Natural killer cell (primary cell): ENCODE results near the gene MAPRE3. TPM values are rescaled to one million over a fixed set of nuclear protein-coding genes. Genes with fewer than 3 reads are reported as not detected.

ENCODE experiments used
- ATAC-seq, 3 donors: fragments of 150-1000 bp in 2 of 3; fragments of 200-7000 bp in 1 of 3; cut with Tn5 transposase; 1 replicate in 1 of 3; 2 replicates in 2 of 3; pipeline ENCODE4 v1.10.0; 2021; ENCODE audit warnings: mild to moderate bottlenecking in 2 of 3, moderate library complexity in 2 of 3
- DNase-seq, 2 donors: peaks; one replicate each; pipeline versions ENCODE4 v3.0.0 to v3.0.0-alpha.2; 2013 to 2021; ENCODE audit warnings: mixed read lengths in 1 of 2
- H3K27ac ChIP-seq: one replicate; pipeline ENCODE4 v1.5.1; 2013; ENCODE audit warnings: mild to moderate bottlenecking, low read length
- H3K27me3 ChIP-seq: one replicate; pipeline ENCODE4 v1.6.1; 2013; ENCODE audit warnings: low read length; ENCODE audit not compliant: control insufficient read depth, insufficient read depth
- H3K36me3 ChIP-seq: one replicate; pipeline ENCODE4 v1.6.1; 2013; ENCODE audit warnings: low read length; ENCODE audit not compliant: control insufficient read depth, insufficient read depth
- H3K4me1 ChIP-seq: one replicate; pipeline ENCODE4 v1.6.1; 2013; ENCODE audit warnings: low read length; ENCODE audit not compliant: control insufficient read depth, insufficient read depth
- H3K4me3 ChIP-seq: one replicate; pipeline ENCODE4 v1.5.1; 2013; ENCODE audit warnings: low read length
- H3K9me3 ChIP-seq: one replicate; pipeline ENCODE4 v1.6.1; 2013; ENCODE audit warnings: low read length; ENCODE audit not compliant: control insufficient read depth, insufficient read depth
- H3K27ac Mint-ChIP-seq, 2 donors: one replicate each; pipeline ENCODE4 v1.8.0; 2022; ENCODE audit warnings: mild to moderate bottlenecking in 2 of 2, mixed read lengths in 2 of 2, moderate library complexity in 1 of 2
- H3K27me3 Mint-ChIP-seq, 2 donors: one replicate each; pipeline ENCODE4 v1.8.0; 2022; ENCODE audit warnings: low read depth in 2 of 2, mixed read lengths in 2 of 2
- H3K36me3 Mint-ChIP-seq: one replicate; pipeline ENCODE4 v1.8.0; 2022; ENCODE audit warnings: mixed read lengths
- H3K4me1 Mint-ChIP-seq, 2 donors: one replicate each; pipeline ENCODE4 v1.8.0; 2022; ENCODE audit warnings: mixed read lengths in 2 of 2
- H3K4me3 Mint-ChIP-seq: one replicate; pipeline ENCODE4 v1.8.0; 2022; ENCODE audit warnings: mild to moderate bottlenecking, moderate library complexity, mixed read lengths
- H3K9me3 Mint-ChIP-seq, 2 donors: one replicate each; pipeline ENCODE4 v1.8.0; 2022; ENCODE audit warnings: mixed read lengths in 2 of 2
- WGBS: methylation state at CpG from one replicate; pipeline ENCODE4 v1.1.7; 2013; ENCODE audit warnings: missing lambda C conversion rate; ENCODE audit not compliant: insufficient coverage; 5-methylcytosine and 5-hydroxymethylcytosine counted together
- intact Hi-C: fragments of 100-400 bp; cut with micrococcal nuclease; formaldehyde crosslinking; loops from one replicate; pipeline ENCODE4 v1.14.2; 2022
- total RNA-seq, 4 donors: library from RNA; stranded (reverse); fragments of 120-200 nt in 1 of 4; gene quantifications; one replicate each; pipeline versions ENCODE4 v1.2.3 to v1.2.4, GENCODE V29; 2013 to 2022
- TF ChIP-seq, protein P1 (sequence below): fragments of 200-600 bp; IDR thresholded peaks from one replicate; pipeline ENCODE4 v1.8.0; 2022; ENCODE audit warnings: antibody characterized with exemption

The MAPRE3 gene
- total RNA-seq, 3 donors from 2014 or later (not counting 1 experiment from before 2014, with no cell fraction given) = 3.9 to 5.0 (median 4.2) TPM

DNA sequence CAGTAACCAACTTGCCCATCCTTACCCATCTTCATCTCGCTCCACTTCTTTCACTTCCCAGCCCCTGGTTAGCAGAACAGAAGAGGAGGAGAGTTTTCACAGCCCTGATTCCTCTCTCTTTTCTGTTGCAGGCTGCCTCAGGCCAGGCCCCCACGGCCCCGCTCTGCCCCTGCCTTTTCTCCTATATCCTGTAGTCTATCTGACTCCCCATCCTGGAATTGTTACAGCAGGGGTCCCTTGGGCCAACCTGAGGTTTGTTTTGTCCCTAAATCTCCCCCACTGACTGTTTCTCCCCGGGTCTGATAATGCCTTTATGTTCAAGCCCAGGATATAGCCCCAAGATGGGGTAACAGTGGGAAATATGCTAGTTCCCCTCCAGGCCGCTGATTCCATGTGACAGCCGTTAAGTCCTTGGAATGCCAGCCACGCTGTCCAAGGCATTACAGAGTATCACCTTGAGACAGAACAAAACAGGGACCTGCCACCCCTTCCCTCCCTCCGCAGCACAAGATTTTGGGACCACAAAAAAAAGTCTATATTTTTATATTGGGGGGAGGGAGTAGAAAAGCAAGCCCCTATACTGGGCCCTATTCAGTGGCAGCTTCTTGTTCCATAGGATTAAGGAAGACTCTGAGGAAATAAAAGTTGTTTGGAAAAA lies 99.7 kb downstream of the MAPRE3 start:
- 98% methylated on average over 6 of the region's 8 CpGs for WGBS
- TF ChIP-seq, protein P1, sequence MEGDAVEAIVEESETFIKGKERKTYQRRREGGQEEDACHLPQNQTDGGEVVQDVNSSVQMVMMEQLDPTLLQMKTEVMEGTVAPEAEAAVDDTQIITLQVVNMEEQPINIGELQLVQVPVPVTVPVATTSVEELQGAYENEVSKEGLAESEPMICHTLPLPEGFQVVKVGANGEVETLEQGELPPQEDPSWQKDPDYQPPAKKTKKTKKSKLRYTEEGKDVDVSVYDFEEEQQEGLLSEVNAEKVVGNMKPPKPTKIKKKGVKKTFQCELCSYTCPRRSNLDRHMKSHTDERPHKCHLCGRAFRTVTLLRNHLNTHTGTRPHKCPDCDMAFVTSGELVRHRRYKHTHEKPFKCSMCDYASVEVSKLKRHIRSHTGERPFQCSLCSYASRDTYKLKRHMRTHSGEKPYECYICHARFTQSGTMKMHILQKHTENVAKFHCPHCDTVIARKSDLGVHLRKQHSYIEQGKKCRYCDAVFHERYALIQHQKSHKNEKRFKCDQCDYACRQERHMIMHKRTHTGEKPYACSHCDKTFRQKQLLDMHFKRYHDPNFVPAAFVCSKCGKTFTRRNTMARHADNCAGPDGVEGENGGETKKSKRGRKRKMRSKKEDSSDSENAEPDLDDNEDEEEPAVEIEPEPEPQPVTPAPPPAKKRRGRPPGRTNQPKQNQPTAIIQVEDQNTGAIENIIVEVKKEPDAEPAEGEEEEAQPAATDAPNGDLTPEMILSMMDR = no peak
- Histone ChIP-seq H3K27ac (no peak overlapping the region), H3K27me3 (no peaks in the 10 kb centered on the region), H3K36me3 (peaks cover 20% of the 10 kb centered on the region), H3K4me3 (no peak overlapping the region), H3K9me3 (no peaks in the 10 kb centered on the region), H3K4me1 (peaks cover 38% of the 10 kb centered on the region)
- Mint-ChIP-seq H3K4me3 (peak overlapping the region; percentile 97), H3K9me3 (no peaks in the 10 kb centered on the region), H3K36me3 (no peaks in the 10 kb centered on the region), H3K4me1 (peaks cover 45 to 71% of the 10 kb centered on the region in 2 donors), H3K27ac (peak overlapping the region; percentile 90 to 93), H3K27me3 (no peaks in the 10 kb centered on the region)
- ATAC-seq = no peak
- intact Hi-C loops = no loop called here
- DNase-seq = no peak

DNA sequence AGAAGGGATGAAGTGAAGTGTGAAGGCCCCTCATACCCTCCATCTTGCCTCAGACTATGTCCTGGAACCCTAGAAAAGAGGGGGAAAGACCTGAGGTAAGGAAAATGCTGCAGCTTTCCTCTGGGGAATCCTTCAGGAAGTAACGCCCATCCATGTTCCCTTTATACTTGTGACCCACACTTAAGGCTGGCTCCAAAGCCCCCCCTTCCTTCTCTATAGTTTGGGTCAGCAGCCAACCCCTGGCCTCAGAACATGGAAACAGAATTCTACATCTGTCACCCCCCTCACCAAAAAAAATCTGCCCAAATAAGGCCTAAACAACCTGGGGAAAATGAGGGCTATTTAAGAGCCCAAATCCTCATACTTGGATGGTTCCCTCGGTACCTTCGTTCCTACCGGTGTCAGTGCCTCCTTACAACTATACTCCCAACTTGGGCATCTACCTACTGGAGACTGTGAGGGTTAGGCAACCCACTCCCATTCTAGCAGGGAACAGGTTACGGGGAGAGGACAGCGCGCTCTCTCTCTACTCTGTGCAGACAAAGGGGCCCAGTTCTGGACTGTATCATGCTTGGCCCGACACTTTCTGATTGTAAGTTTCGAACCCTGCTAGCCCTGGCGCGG lies 100.3 kb downstream of the MAPRE3 start:
- ATAC-seq (peak; percentile 2 to 8 (median 6)), DNase-seq (no peak)
- peak overlapping the region; percentile 87 for H3K27ac ChIP-seq
- peak overlapping the region; percentile 92 for H3K4me3 ChIP-seq
- Mint-ChIP-seq H3K9me3 (no peaks in the 10 kb centered on the region), H3K4me1 (peaks cover 50 to 70% of the 10 kb centered on the region in 2 donors), H3K36me3 (no peaks in the 10 kb centered on the region), H3K4me3 (peak overlapping the region; percentile 97), H3K27ac (peak overlapping the region; percentile 90 to 93), H3K27me3 (no peaks in the 10 kb centered on the region)
- H3K9me3 ChIP-seq = no peaks in the 10 kb centered on the region
- peaks cover 20% of the 10 kb centered on the region for H3K36me3 ChIP-seq
- TF ChIP-seq, protein P1 = no peak
- WGBS = 5% methylated on average over 11 of the region's 11 CpGs
- intact Hi-C loops = loop anchor here (1.0 kb wide), 3 partner anchors 11 to 19 kb away; partner anchors contain the start of genes AGBL5 and KHK
- H3K4me1 ChIP-seq = peaks cover 44% of the 10 kb centered on the region
- no peaks in the 10 kb centered on the region for H3K27me3 ChIP-seq

DNA sequence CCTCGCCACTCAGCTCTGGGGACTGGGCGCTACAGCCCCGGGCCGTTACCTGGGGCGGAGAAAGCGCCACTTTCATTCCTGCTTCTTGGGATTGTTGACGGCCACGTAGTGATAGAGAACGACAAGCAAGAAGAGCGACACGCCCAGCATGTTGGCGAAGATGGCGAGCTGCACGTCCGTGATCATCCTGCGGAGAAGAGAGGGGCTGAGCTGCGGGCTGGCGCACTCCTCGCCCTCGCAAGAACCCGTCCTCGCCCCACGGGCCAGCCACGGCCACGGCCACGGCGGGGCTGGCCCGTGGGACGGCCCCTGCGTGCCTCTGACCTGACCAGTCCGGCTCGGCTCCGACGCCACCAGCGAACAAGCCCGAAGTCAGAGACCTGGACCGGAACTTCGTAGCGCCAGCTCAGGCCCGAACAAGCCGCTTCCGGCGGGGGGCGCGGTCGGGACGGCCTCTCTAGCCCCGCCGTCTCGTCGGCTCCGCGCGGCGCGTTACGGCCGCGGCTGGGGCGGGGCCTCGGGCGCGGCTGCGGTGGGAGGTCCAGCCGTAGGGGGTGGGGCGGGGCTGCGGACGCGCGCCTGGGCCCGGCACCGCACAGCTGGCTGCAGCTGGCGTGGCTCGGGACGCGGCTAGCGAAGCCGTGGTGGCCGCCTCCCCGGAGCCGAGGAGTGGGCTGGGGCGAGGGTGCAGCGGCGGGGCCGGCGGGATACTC lies 101.0 kb downstream of the MAPRE3 start, which contains the start of gene OST4:
OST4 (minus strand) TSS at position 378 of the 713 bp plus-strand sequence.
- peaks cover 20% of the 10 kb centered on the region for H3K36me3 ChIP-seq
- peaks cover 49% of the 10 kb centered on the region for H3K4me1 ChIP-seq
- H3K36me3 Mint-ChIP-seq = no peaks in the 10 kb centered on the region
- TF ChIP-seq, protein P1 = no peak
- peak within 1 kb of the TSS; percentile 97 for H3K4me3 Mint-ChIP-seq
- H3K4me1 Mint-ChIP-seq = peaks cover 49 to 70% of the 10 kb centered on the region in 2 donors
- no peaks in the 10 kb centered on the region for H3K9me3 Mint-ChIP-seq
- peak within 1 kb of the TSS; percentile 92 for H3K4me3 ChIP-seq
- ATAC-seq (peak; percentile 90 to 97 (median 92)), DNase-seq (peak; percentile 88 to 94)
- H3K27me3 Mint-ChIP-seq = no peaks in the 10 kb centered on the region
- no peaks in the 10 kb centered on the region for H3K9me3 ChIP-seq
- peak within 1 kb of the TSS; percentile 87 for H3K27ac ChIP-seq
- no peaks in the 10 kb centered on the region for H3K27me3 ChIP-seq
- peak within 1 kb of the TSS; percentile 90 to 93 for H3K27ac Mint-ChIP-seq
- under 1% methylated on average over 86 of the region's 86 CpGs for WGBS
- intact Hi-C loops = loop anchor here (1.0 kb wide), 3 partner anchors 10 to 20 kb away; partner anchors contain the start of genes AGBL5 and KHK
